K562 (cell line): ENCODE results near the gene MMEL1. TPM values are rescaled to one million over a fixed set of nuclear protein-coding genes. Genes with fewer than 3 reads are reported as not detected.

Source experiments
- ARID2 ChIP-seq: fragments of 450-650 bp; IDR thresholded peaks from 2 replicates; pipeline ENCODE4 v1.6.1; 2017; ENCODE audit warnings: antibody characterized with exemption, mild to moderate bottlenecking
- CBX8 ChIP-seq: fragments of 200-600 bp; sonication (generic); IDR thresholded peaks from 2 replicates; pipeline ENCODE4 v1.6.1; 2012; ENCODE audit warnings: borderline replicate concordance, mixed run types, low read depth, mild to moderate bottlenecking, moderate library complexity, mixed read lengths, low read length, control low read depth, inconsistent platforms; ENCODE audit not compliant: poor library complexity, severe bottlenecking; ENCODE audit errors: extremely low read depth
- CHCHD3 ChIP-seq: fragments of 250-450 bp; sonication (Bioruptor Pico); IDR thresholded peaks from 2 replicates; pipeline ENCODE4 v2.1.2; 2022; ENCODE audit warnings: mild to moderate bottlenecking
- CREM ChIP-seq: IDR thresholded peaks from 2 replicates; pipeline ENCODE4 v1.6.1; 2014; ENCODE audit warnings: antibody characterized with exemption, low read depth
- EGR1 ChIP-seq: fragments of 450-650 bp; conservative IDR thresholded peaks from 2 replicates; pipeline ENCODE4 v1.6.1; 2017; ENCODE audit warnings: mild to moderate bottlenecking
- GTF2F1 ChIP-seq: IDR thresholded peaks from 2 replicates; pipeline ENCODE4 v1.6.1; 2011; ENCODE audit warnings: low read depth, low read length, improper control_type of control experiment
- HNRNPLL ChIP-seq: fragments of 200-400 bp; formaldehyde crosslinking; IDR thresholded peaks from 2 replicates; pipeline ENCODE4 v1.6.1; 2017; ENCODE audit warnings: low read length, low read depth, mild to moderate bottlenecking; ENCODE audit not compliant: poor library complexity, severe bottlenecking
- KLF1 ChIP-seq: fragments of 450-650 bp; IDR thresholded peaks from 2 replicates; pipeline ENCODE4 v1.6.1; 2016; ENCODE audit warnings: missing genetic modification characterization, missing compliant biosample characterization
- NR2C2 ChIP-seq, 2 experiments: fragments of 200-800 bp in 1 of 2; sonication (Bioruptor generic) in 1 of 2; sonication (generic) in 1 of 2; formaldehyde crosslinking in 1 of 2; IDR thresholded peaks; 2 replicates each; pipeline versions ENCODE4 v1.6.1 to v1.8.0; 2016 to 2022; ENCODE audit warnings: mild to moderate bottlenecking in 1 of 2, missing compliant biosample characterization in 1 of 2, missing genetic modification characterization in 1 of 2, missing genetic modification reagents in 1 of 2
- PTTG1 ChIP-seq: fragments of 450-650 bp; IDR thresholded peaks from 2 replicates; pipeline ENCODE4 v1.6.1; 2016; ENCODE audit warnings: low read depth, mild to moderate bottlenecking, missing genetic modification characterization, missing compliant biosample characterization
- TEAD1 ChIP-seq, 2 experiments: fragments of 450-650 bp in 1 of 2; sonication (generic) in 1 of 2; formaldehyde crosslinking; IDR thresholded peaks; 2 replicates each; pipeline versions ENCODE4 v1.4.0 to v1.8.0; 2020 to 2022; ENCODE audit warnings: mild to moderate bottlenecking in 2 of 2, missing genetic modification reagents in 1 of 2
- THAP12 ChIP-seq: fragments of 250-450 bp; sonication (Bioruptor Pico); IDR thresholded peaks from 2 replicates; pipeline ENCODE4 v1.9.0; 2021; ENCODE audit warnings: mild to moderate bottlenecking, inconsistent platforms
- ZNF184 ChIP-seq: sonication (generic); formaldehyde crosslinking; IDR thresholded peaks from 2 replicates; pipeline ENCODE4 v1.5.0; 2020; ENCODE audit warnings: missing genetic modification reagents
- ZZZ3 ChIP-seq: fragments of 450-650 bp; IDR thresholded peaks from 2 replicates; pipeline ENCODE4 v1.6.1; 2016; ENCODE audit warnings: antibody characterized with exemption, mild to moderate bottlenecking, moderate library complexity
- polyA plus RNA-seq, 8 experiments: library from polyadenylated mRNA; depleted of rRNA in 4 of 8; stranded (reverse) in 5 of 8; unstranded in 3 of 8; fragments of >200 nt; fragmentation: Nextera tagmentation in 2 of 8; fragmentation: Illumina TruSeq in 1 of 8; extraction: Ambion mirVana in 2 of 8; extraction: Trizol in 1 of 8; gene quantifications; 2 replicates each; pipeline versions ENCODE4 v1.2.1 to v1.2.3, GENCODE V29; 2011 to 2014; ENCODE audit warnings: inconsistent platforms in 1 of 8, missing spikeins in 1 of 8
- total RNA-seq, 7 experiments: library from RNA; depleted of rRNA in 6 of 7; stranded (reverse); fragments of >200 nt in 6 of 7; fragmentation: Illumina TruSeq in 2 of 7; extraction: Trizol in 2 of 7; gene quantifications; 2 replicates each; pipeline versions ENCODE4 v1.2.1 to v1.2.3, GENCODE V29; 2011 to 2021; ENCODE audit warnings: low replicate concordance in 1 of 7
- TF ChIP-seq, protein P1 (sequence below): sonication (generic); formaldehyde crosslinking; IDR thresholded peaks from 2 replicates; pipeline ENCODE4 v1.8.1; 2023; ENCODE audit warnings: missing genetic modification reagents, mild to moderate bottlenecking, borderline replicate concordance
- TF ChIP-seq, protein P2 (sequence below): sonication (generic); formaldehyde crosslinking; IDR thresholded peaks from 2 replicates; pipeline ENCODE4 v1.8.1; 2023; ENCODE audit warnings: mild to moderate bottlenecking, missing genetic modification reagents

MMEL1 gene
- total and polyA plus RNA-seq, 9 of the 15 experiments (the other 6 are each of a cell fraction or from before 2014, with no cell fraction given), result not detected

DNA sequence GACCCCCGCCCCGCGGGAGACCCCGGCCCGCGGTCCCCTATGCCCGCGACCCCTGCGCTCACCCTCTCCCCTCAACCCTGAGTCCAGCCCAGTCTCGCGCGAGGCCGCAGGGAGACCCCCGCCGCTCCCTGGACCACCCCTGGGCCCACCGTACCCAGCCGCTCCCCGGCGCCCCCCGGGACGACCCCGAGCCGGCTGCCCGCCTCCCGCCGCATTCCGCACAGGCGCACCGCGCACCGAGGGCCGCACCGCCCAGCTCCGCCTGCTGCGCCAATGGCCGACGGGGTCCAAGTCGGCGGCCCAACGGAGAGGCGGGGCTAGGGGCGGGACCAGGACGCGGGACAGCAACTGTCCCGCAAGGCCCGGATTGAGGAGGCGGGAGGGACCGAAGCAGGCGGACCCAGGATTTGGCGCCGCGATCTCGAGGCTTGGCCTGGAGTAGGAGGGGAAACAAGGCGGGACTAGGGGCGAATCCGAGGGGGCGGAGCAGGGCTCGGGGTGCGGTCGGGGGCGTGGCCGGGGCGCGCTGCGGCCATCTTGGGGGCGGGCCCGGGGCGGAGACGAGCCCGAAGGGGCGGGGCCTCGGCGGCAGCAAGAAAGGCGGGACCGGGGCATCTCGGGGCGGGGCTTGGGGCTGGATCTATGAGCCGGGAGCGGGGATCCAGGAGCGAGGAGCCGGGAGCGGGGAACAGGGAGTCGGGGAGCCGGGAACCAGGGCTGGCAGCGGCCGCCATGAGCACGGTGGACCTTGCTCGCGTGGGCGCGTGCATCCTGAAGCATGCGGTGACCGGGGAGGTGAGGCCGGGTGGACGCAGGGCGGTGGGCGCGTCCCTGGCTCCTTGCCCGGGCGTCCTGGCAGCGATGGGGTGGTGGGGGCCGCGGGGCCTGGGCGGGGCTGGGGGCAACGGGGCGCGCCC is 46.4 kb downstream of the MMEL1 start, which contains the start of gene PRXL2B (continued):
- no peak for TF ChIP-seq PTTG1
- peak in 1 of 2 experiments; percentile 89; a peak in 1 of 4 replicates for TF ChIP-seq TEAD1 (CRISPR knock-in tag; IDR thresholded peaks at IDR 0.05)
- no peak for TF ChIP-seq KLF1 (tag)
- peak; percentile 83 for TF ChIP-seq HNRNPLL
- TF ChIP-seq CHCHD3 (CRISPR knock-in tag), result peak; percentile 74; the same call in 1 of the 2 replicates
- TF ChIP-seq THAP12 (CRISPR knock-in tag), result peak; percentile 93; the same call in 1 of the 2 replicates
- TF ChIP-seq ZNF184 (CRISPR knock-in tag), result no peak
- peak; percentile 84 for TF ChIP-seq EGR1
- TF ChIP-seq, protein P1, sequence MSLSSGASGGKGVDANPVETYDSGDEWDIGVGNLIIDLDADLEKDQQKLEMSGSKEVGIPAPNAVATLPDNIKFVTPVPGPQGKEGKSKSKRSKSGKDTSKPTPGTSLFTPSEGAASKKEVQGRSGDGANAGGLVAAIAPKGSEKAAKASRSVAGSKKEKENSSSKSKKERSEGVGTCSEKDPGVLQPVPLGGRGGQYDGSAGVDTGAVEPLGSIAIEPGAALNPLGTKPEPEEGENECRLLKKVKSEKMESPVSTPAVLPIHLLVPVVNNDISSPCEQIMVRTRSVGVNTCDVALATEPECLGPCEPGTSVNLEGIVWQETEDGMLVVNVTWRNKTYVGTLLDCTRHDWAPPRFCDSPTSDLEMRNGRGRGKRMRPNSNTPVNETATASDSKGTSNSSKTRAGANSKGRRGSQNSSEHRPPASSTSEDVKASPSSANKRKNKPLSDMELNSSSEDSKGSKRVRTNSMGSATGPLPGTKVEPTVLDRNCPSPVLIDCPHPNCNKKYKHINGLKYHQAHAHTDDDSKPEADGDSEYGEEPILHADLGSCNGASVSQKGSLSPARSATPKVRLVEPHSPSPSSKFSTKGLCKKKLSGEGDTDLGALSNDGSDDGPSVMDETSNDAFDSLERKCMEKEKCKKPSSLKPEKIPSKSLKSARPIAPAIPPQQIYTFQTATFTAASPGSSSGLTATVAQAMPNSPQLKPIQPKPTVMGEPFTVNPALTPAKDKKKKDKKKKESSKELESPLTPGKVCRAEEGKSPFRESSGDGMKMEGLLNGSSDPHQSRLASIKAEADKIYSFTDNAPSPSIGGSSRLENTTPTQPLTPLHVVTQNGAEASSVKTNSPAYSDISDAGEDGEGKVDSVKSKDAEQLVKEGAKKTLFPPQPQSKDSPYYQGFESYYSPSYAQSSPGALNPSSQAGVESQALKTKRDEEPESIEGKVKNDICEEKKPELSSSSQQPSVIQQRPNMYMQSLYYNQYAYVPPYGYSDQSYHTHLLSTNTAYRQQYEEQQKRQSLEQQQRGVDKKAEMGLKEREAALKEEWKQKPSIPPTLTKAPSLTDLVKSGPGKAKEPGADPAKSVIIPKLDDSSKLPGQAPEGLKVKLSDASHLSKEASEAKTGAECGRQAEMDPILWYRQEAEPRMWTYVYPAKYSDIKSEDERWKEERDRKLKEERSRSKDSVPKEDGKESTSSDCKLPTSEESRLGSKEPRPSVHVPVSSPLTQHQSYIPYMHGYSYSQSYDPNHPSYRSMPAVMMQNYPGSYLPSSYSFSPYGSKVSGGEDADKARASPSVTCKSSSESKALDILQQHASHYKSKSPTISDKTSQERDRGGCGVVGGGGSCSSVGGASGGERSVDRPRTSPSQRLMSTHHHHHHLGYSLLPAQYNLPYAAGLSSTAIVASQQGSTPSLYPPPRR (CRISPR knock-in tag), result no peak
- no peak for TF ChIP-seq CBX8
- TF ChIP-seq ZZZ3, result no peak
- peak; percentile 35; the same call in 1 of the 2 replicates for TF ChIP-seq GTF2F1
- TF ChIP-seq CREM, result peak; percentile 63
- TF ChIP-seq, protein P2, sequence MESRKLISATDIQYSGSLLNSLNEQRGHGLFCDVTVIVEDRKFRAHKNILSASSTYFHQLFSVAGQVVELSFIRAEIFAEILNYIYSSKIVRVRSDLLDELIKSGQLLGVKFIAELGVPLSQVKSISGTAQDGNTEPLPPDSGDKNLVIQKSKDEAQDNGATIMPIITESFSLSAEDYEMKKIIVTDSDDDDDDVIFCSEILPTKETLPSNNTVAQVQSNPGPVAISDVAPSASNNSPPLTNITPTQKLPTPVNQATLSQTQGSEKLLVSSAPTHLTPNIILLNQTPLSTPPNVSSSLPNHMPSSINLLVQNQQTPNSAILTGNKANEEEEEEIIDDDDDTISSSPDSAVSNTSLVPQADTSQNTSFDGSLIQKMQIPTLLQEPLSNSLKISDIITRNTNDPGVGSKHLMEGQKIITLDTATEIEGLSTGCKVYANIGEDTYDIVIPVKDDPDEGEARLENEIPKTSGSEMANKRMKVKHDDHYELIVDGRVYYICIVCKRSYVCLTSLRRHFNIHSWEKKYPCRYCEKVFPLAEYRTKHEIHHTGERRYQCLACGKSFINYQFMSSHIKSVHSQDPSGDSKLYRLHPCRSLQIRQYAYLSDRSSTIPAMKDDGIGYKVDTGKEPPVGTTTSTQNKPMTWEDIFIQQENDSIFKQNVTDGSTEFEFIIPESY (CRISPR knock-in tag), result peak; percentile 36; the same call in 1 of the 2 replicates
- TF ChIP-seq ARID2, result no peak
- TF ChIP-seq NR2C2 (CRISPR knock-in tag; IDR thresholded peaks at IDR 0.05), result no peak
- peak; percentile 8; the same call in 1 of the 2 replicates for TF ChIP-seq NR2C2 (tag; IDR thresholded peaks at IDR 0.05)
